ENCODE results near the gene KRT1.

Gene KRT1

GRCh38 chr12:52631676-52632459 lies 48.3 kb downstream of the KRT1 start:
- peaks cover 2% of the 10 kb centered on the region for H3K27me3 ChIP-seq (ENCODE audit: control insufficient read depth, low read length)
- no peaks in the 10 kb centered on the region for H3K9me2 ChIP-seq (replicated peaks; ENCODE audit: control insufficient read depth, low read length)
- no peaks in the 10 kb centered on the region for H4K20me1 ChIP-seq (ENCODE audit: control insufficient read depth, insufficient read depth, low read depth, low read length)
- H3K4me1 ChIP-seq (ENCODE audit: control insufficient read depth, low read length), result no peaks in the 10 kb centered on the region
- no peaks in the 10 kb centered on the region for H3F3A ChIP-seq (ENCODE audit: control insufficient read depth, insufficient read depth)
- H3K4me3 ChIP-seq (ENCODE audit: low read length), result no peak overlapping the region
- H3K27ac ChIP-seq (ENCODE audit: low read depth, low read length), result no peak overlapping the region
- no peaks in the 10 kb centered on the region for H3K36me3 ChIP-seq (ENCODE audit: control insufficient read depth, low read length)
- no peak overlapping the region for H3K4me2 ChIP-seq (ENCODE audit: low read length)
- no peaks in the 10 kb centered on the region for H3K9me3 ChIP-seq (ENCODE audit: control insufficient read depth, insufficient read depth, low read length)
- no peak for TF ChIP-seq EZH2phosphoT487 (IDR thresholded peaks at IDR 0.05; ENCODE audit: borderline replicate concordance, low read length)
- TF ChIP-seq, protein P1, sequence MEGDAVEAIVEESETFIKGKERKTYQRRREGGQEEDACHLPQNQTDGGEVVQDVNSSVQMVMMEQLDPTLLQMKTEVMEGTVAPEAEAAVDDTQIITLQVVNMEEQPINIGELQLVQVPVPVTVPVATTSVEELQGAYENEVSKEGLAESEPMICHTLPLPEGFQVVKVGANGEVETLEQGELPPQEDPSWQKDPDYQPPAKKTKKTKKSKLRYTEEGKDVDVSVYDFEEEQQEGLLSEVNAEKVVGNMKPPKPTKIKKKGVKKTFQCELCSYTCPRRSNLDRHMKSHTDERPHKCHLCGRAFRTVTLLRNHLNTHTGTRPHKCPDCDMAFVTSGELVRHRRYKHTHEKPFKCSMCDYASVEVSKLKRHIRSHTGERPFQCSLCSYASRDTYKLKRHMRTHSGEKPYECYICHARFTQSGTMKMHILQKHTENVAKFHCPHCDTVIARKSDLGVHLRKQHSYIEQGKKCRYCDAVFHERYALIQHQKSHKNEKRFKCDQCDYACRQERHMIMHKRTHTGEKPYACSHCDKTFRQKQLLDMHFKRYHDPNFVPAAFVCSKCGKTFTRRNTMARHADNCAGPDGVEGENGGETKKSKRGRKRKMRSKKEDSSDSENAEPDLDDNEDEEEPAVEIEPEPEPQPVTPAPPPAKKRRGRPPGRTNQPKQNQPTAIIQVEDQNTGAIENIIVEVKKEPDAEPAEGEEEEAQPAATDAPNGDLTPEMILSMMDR (IDR thresholded peaks at IDR 0.05; ENCODE audit: low read depth, low read length, poor library complexity, severe bottlenecking), result no peak
- H3K79me2 ChIP-seq (ENCODE audit: control insufficient read depth, low read length), result no peaks in the 10 kb centered on the region

GRCh38 chr12:52631264-52631663 lies 48.9 kb downstream of the KRT1 start:
- H4K20me1 ChIP-seq (ENCODE audit: control insufficient read depth, insufficient read depth, low read depth, low read length), result no peaks in the 10 kb centered on the region
- H3K27me3 ChIP-seq (ENCODE audit: control insufficient read depth, low read length), result peaks cover 6% of the 10 kb centered on the region; the same call in 1 of the 2 replicates
- no peaks in the 10 kb centered on the region for H3K9me3 ChIP-seq (ENCODE audit: control insufficient read depth, insufficient read depth, low read length)
- TF ChIP-seq, protein P1 (IDR thresholded peaks at IDR 0.05; ENCODE audit: low read depth, low read length, poor library complexity, severe bottlenecking), result no peak
- TF ChIP-seq EZH2phosphoT487 (IDR thresholded peaks at IDR 0.05; ENCODE audit: borderline replicate concordance, low read length), result no peak
- no peak overlapping the region for H3K4me3 ChIP-seq (ENCODE audit: low read length)
- H3K4me1 ChIP-seq (ENCODE audit: control insufficient read depth, low read length), result no peaks in the 10 kb centered on the region
- no peak overlapping the region for H3K27ac ChIP-seq (ENCODE audit: low read depth, low read length)
- no peaks in the 10 kb centered on the region for H3F3A ChIP-seq (ENCODE audit: control insufficient read depth, insufficient read depth)
- no peaks in the 10 kb centered on the region for H3K9me2 ChIP-seq (replicated peaks; ENCODE audit: control insufficient read depth, low read length)
- H3K79me2 ChIP-seq (ENCODE audit: control insufficient read depth, low read length), result no peaks in the 10 kb centered on the region
- H3K4me2 ChIP-seq (ENCODE audit: low read length), result no peak overlapping the region
- no peaks in the 10 kb centered on the region for H3K36me3 ChIP-seq (ENCODE audit: control insufficient read depth, low read length)

- Histone ChIP-seq H4K20me1 (ENCODE audit: control insufficient read depth, insufficient read depth, low read depth, low read length) (no peaks in the 10 kb centered on the region), H3F3A (ENCODE audit: control insufficient read depth, insufficient read depth) (no peaks in the 10 kb centered on the region), H3K4me3 (ENCODE audit: low read length) (no peak overlapping the region), H3K4me2 (ENCODE audit: low read length) (no peak overlapping the region), H3K4me1 (ENCODE audit: control insufficient read depth, low read length) (no peaks in the 10 kb centered on the region), H3K79me2 (ENCODE audit: control insufficient read depth, low read length) (no peaks in the 10 kb centered on the region), H3K27ac (ENCODE audit: low read depth, low read length) (no peak overlapping the region), H3K36me3 (ENCODE audit: control insufficient read depth, low read length) (no peaks in the 10 kb centered on the region), H3K9me3 (ENCODE audit: control insufficient read depth, insufficient read depth, low read length) (no peaks in the 10 kb centered on the region), H3K9me2 (replicated peaks; ENCODE audit: control insufficient read depth, low read length) (no peaks in the 10 kb centered on the region), H3K27me3 (ENCODE audit: control insufficient read depth, low read length) (peaks cover 9% of the 10 kb centered on the region; the same call in 1 of the 2 replicates)
- TF ChIP-seq, protein P1 (IDR thresholded peaks at IDR 0.05; ENCODE audit: low read depth, low read length, poor library complexity, severe bottlenecking), result no peak
- no peak for TF ChIP-seq EZH2phosphoT487 (IDR thresholded peaks at IDR 0.05; ENCODE audit: borderline replicate concordance, low read length)
These were observed 49.5 kb downstream of the KRT1 start for GRCh38 chr12:52630599-52631200.

Data from DOHH2 (cell line).